ENCODE measurements around the gene BCL7B. TPM values are rescaled to one million over a fixed set of nuclear protein-coding genes. Genes with fewer than 3 reads are reported as not detected.
"Not testable (repeated sequence)": the region's sequence is repeated elsewhere in the genome, so short reads cannot be mapped to it uniquely, and the experiment has no call there.

BCL7B gene
- total RNA-seq, 1 donor from 2014 or later: 22.6 TPM

- DNase-seq (ENCODE audit: low read depth in 2 of 2): no peak
These were observed 60.9 kb downstream of the BCL7B start for GRCh38 chr7:73496626-73497025.

GRCh38 chr7:73495507-73495906 is 62.0 kb downstream of the BCL7B start:
- DNase-seq (ENCODE audit: low read depth in 2 of 2): not testable (repeated sequence)

GRCh38 chr7:73489976-73490375 is 67.5 kb downstream of the BCL7B start:
- DNase-seq (ENCODE audit: low read depth in 2 of 2): no peak

- no peak for DNase-seq (ENCODE audit: low read depth in 2 of 2)
These were observed 70.0 kb downstream of the BCL7B start for GRCh38 chr7:73487486-73487885.

Other genes starting within 250 kb of the BCL7B start
- 0.60 and 1.7 TPM in 2 replicates for gene NSUN5, start 248.9 kb downstream of the BCL7B start, total RNA-seq
- not detected in 2 replicates for gene TRIM50, start 229.6 kb downstream of the BCL7B start, total RNA-seq
- not detected in 2 replicates for gene FKBP6, start 229.5 kb downstream of the BCL7B start, total RNA-seq
- 4.4 and 5.4 TPM in 2 replicates for gene FZD9, start 123.9 kb downstream of the BCL7B start, total RNA-seq
- 27.7 and 34.1 TPM in 2 replicates for gene BAZ1B, start 35.4 kb downstream of the BCL7B start, total RNA-seq
- gene TBL2, start 20.9 kb upstream of the BCL7B start, total RNA-seq: 37.0 and 40.7 TPM in 2 replicates
- not detected in 2 replicates for gene MLXIPL, start 66.8 kb upstream of the BCL7B start, total RNA-seq
- gene VPS37D, start 110.1 kb upstream of the BCL7B start, total RNA-seq: 2.6 and 2.8 TPM in 2 replicates
- 1.7 and 2.4 TPM in 2 replicates for gene DNAJC30, start 125.8 kb upstream of the BCL7B start, total RNA-seq
- gene BUD23, start 125.9 kb upstream of the BCL7B start, total RNA-seq: 30.6 and 31.2 TPM in 2 replicates
- gene STX1A, start 162.0 kb upstream of the BCL7B start, total RNA-seq: 4.0 and 7.2 TPM in 2 replicates
- gene ABHD11, start 181.1 kb upstream of the BCL7B start, total RNA-seq: 5.2 and 7.2 TPM in 2 replicates
- 0.44 and 0.60 TPM in 2 replicates for gene CLDN3, start 212.6 kb upstream of the BCL7B start, total RNA-seq